Cardiac fibroblast (primary cell): ENCODE measurements around the gene RAB3IP.
A peak's percentile ranks its signal among the peaks of the same experiment; 100 is the strongest.

ENCODE experiments used
- DNase-seq, 2 donors: peaks; one replicate each; pipeline versions ENCODE4 v3.0.0 to v3.0.0-alpha.2; 2010; ENCODE audit warnings: low read depth in 2 of 2
- H3K4me3 ChIP-seq, 2 donors: replicated peaks in 1 of 2; 1 replicate in 1 of 2; 2 replicates in 1 of 2; pipeline ENCODE4 v1.5.1; 2011; ENCODE audit warnings: low read depth in 2 of 2, low read length in 2 of 2, mild to moderate bottlenecking in 2 of 2, moderate library complexity in 1 of 2
- TF ChIP-seq, protein P1 (sequence below): IDR thresholded peaks from one replicate; pipeline ENCODE4 v1.5.1; 2011; ENCODE audit warnings: low read depth, mild to moderate bottlenecking, low read length, inconsistent platforms

RAB3IP gene

DNA sequence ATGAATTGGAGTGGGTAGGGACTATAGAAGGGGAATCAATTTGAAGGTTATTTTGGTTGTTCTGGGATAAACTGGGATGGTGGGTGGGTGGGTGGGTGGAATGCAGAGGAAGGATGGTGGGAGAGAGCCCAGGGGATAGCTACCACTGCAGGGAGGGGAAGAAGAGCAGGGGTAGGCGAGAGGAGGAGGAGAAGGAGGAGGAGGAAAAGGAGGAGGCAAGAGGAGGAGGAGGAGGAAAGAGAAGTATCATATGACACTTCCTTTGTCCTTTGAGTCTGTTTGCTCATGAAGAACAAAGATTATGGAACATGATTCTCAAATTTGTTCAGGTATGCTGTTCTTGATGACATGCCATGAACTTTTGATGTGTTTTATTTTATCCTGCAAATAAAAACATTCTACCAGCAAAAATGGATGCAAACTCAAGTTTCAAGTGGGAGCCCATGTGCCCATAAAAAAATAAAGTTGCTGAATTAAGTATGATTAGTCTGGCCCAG is 35.5 kb upstream of the RAB3IP start:
- H3K4me3 ChIP-seq, result no peak overlapping the region
- no peak for DNase-seq
- TF ChIP-seq, protein P1, sequence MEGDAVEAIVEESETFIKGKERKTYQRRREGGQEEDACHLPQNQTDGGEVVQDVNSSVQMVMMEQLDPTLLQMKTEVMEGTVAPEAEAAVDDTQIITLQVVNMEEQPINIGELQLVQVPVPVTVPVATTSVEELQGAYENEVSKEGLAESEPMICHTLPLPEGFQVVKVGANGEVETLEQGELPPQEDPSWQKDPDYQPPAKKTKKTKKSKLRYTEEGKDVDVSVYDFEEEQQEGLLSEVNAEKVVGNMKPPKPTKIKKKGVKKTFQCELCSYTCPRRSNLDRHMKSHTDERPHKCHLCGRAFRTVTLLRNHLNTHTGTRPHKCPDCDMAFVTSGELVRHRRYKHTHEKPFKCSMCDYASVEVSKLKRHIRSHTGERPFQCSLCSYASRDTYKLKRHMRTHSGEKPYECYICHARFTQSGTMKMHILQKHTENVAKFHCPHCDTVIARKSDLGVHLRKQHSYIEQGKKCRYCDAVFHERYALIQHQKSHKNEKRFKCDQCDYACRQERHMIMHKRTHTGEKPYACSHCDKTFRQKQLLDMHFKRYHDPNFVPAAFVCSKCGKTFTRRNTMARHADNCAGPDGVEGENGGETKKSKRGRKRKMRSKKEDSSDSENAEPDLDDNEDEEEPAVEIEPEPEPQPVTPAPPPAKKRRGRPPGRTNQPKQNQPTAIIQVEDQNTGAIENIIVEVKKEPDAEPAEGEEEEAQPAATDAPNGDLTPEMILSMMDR, result no peak

DNA sequence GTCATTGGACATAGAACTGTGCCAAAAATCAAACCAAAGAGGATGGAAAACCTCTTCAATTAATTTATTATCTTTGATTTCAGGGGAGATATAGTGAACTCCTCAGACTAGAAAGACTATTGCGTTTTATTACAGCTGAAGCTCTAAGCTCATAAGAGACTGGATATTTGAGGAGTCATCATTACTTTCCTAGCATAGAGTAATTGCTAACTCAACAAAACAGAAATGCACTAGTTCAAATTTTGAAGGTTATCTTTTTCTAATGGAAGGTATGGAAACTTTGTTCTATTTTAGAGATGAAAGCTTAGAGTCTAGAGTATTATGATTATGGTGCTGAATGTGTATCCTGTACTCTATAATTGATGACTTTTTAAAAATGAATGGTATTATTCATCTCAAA is 34.3 kb upstream of the RAB3IP start:
- TF ChIP-seq, protein P1, result no peak
- no peak overlapping the region for H3K4me3 ChIP-seq

DNA sequence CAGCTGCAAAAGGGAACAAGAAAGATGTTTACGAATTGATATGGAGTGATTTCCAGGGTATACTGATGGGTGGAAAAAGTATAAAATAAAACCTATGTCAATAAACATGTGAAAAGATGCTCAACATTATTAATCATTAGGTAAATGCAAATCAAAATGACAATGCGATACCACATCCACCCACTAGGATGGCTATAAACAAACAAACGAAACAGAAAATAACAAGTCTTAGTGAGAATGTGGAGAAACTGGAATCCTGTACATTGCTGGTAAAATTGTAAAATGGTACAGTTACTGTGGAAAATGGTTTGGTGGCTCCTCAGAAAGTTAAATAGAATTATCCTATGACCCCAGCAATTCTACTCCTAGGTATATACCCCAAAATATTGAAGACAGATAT is 30.0 kb upstream of the RAB3IP start:
- TF ChIP-seq, protein P1, result no peak
- no peak overlapping the region for H3K4me3 ChIP-seq
- DNase-seq, result no peak

More for the DNA sequence above, 34.3 kb upstream of the RAB3IP start:
- DNase-seq, result no peak

DNA sequence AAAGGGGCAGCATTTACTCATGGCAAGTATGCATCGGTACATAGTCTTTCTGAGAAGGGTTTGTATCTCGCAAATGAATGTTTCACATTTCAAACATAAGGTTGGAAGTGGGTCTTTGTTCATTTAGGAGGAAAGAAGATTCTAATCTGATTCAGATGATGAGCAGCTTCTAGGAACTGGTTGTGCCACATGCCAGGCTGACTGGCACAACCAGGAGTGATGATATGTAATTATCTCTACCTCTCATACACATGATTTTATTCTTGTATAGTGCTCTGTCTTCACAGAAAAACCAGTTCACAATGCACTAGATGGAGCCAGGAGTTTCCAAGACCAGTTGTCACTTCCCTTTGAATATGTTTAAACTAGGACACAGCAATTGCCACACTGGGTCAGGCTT is 25.8 kb upstream of the RAB3IP start:
- DNase-seq, result no peak
- H3K4me3 ChIP-seq, result no peak overlapping the region
- TF ChIP-seq, protein P1, result no peak

DNA sequence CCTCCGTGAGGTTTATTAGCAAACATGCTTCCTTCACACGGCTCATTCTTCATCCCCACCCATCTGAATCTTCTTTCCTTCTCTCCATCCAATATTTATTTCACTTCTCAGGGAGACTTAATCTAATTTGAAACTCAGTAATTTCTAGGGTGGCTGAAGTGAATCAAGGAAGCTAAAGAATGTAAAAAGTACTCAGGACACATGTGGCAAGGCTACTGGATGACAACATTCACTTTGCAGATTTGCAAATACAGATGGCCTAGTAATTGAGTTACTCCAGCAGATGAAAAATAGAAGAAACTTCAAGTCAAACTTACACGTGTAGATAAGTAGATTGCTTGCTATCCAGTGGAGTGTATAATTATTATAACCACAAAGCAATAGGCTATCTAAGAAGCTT is 24.1 kb upstream of the RAB3IP start:
- H3K4me3 ChIP-seq, result no peak overlapping the region
- TF ChIP-seq, protein P1, result no peak
- DNase-seq, result no peak

DNA sequence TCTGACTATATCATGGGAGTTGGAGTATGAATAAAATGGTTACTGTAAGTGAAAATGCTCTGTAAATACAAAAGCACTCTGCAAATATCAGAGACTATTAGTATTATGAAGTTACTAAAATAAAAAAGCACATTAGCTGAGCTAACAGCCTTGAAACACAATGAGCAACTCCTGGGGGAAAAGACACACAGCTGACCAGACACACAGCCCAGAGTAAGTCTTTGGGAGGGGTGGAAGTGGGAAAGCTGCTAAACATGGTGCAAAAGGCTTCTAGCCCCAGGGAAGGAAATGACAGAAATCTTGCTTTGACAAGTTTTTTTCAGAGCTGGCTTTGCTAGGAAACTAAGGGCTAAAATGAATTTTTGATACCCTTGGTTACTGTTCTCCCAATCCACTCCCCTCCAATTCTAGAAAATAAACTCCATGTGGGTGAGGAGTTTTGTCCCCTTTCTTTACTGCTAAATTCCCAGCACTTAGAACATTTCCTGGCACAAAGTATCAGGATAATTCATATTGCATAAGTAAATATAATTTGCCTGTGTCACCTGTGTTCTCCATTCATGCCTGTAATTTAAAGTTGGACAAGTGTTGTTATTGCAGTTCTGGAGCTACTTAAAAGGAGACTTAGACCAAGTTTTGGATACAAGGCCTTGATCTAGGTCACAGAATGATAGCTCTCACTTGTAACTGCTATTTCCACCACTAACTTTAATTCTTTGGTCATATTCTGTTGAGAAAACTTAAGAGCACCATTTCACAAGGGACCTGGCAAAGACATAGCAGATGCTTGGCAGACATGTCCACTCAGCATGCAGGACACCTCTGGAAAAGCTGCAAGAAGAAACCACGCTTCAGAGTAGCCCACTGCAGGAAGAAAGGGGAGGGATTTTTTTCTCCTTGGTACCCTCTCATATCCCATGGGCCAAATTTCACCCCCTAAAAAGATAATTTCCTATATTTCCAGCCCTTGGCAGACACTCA is 19.0 kb upstream of the RAB3IP start:
- TF ChIP-seq, protein P1, result no peak
- H3K4me3 ChIP-seq, result no peak overlapping the region
- peak in 1 of 2 donors; percentile 19 for DNase-seq
